Loucy (cell line): ENCODE results near the gene B3GALT6.
A peak's percentile ranks its signal among the peaks of the same experiment; 100 is the strongest.
"Not testable (repeated sequence)": the region's sequence is repeated elsewhere in the genome, so short reads cannot be mapped to it uniquely, and the experiment has no call there.

Experiments used
- H2AFZ ChIP-seq: fragments of 200-600 bp; sonication (generic); 2 replicates; pipeline ENCODE4 v1.6.0; 2016; ENCODE audit warnings: antibody characterized with exemption, mild to moderate bottlenecking, low read length, moderate library complexity
- H3F3A ChIP-seq: fragments of 200-600 bp; 2 replicates; pipeline ENCODE4 v1.6.0; 2016; ENCODE audit warnings: antibody characterized with exemption, low read depth, mild to moderate bottlenecking
- H3K27me3 ChIP-seq: fragments of 200-600 bp; sonication (generic); 2 replicates; pipeline ENCODE4 v1.6.1; 2014; ENCODE audit warnings: low read length, mild to moderate bottlenecking; ENCODE audit not compliant: insufficient read depth, poor library complexity, severe bottlenecking
- H3K36me3 ChIP-seq: fragments of 200-600 bp; sonication (generic); 2 replicates; pipeline ENCODE4 v1.6.1; 2016; ENCODE audit warnings: low read length; ENCODE audit not compliant: insufficient read depth
- H3K4me1 ChIP-seq: fragments of 200-600 bp; sonication (generic); 2 replicates; pipeline ENCODE4 v1.5.1; 2014; ENCODE audit warnings: low read length, mild to moderate bottlenecking; ENCODE audit not compliant: insufficient read depth, poor library complexity, severe bottlenecking
- H3K4me2 ChIP-seq: fragments of 200-600 bp; sonication (generic); 2 replicates; pipeline ENCODE4 v1.6.0; 2014; ENCODE audit warnings: antibody characterized with exemption, low read length, low read depth, mild to moderate bottlenecking; ENCODE audit not compliant: poor library complexity, severe bottlenecking
- H3K4me3 ChIP-seq: fragments of 200-600 bp; sonication (generic); 2 replicates; pipeline ENCODE4 v1.5.1; 2014; ENCODE audit warnings: low read length, mild to moderate bottlenecking, mixed read lengths; ENCODE audit not compliant: poor library complexity, severe bottlenecking
- H3K79me2 ChIP-seq: fragments of 200-600 bp; sonication (generic); 2 replicates; pipeline ENCODE4 v1.6.1; 2014; ENCODE audit warnings: low read length; ENCODE audit not compliant: insufficient read depth
- H3K9ac ChIP-seq: fragments of 200-600 bp; sonication (generic); 2 replicates; pipeline ENCODE4 v1.6.0; 2014; ENCODE audit warnings: mild to moderate bottlenecking, low read depth, low read length, moderate library complexity; ENCODE audit not compliant: poor library complexity, severe bottlenecking
- H3K9me2 ChIP-seq: fragments of 200-600 bp; sonication (generic); replicated peaks from 2 replicates; pipeline ENCODE4 v1.6.1; 2016; ENCODE audit warnings: low read depth, low read length, mixed read lengths
- H3K9me3 ChIP-seq: fragments of 200-600 bp; sonication (generic); 2 replicates; pipeline ENCODE4 v1.6.1; 2014; ENCODE audit warnings: mild to moderate bottlenecking, antibody characterized with exemption, low read length, low read depth; ENCODE audit not compliant: insufficient read depth
- H4K20me1 ChIP-seq: fragments of 200-600 bp; sonication (generic); 2 replicates; pipeline ENCODE4 v1.6.0; 2014; ENCODE audit warnings: antibody characterized with exemption, low read length, mild to moderate bottlenecking; ENCODE audit not compliant: insufficient read depth, poor library complexity, severe bottlenecking
- EZH2phosphoT487 ChIP-seq: fragments of 200-600 bp; IDR thresholded peaks from 2 replicates; pipeline ENCODE4 v1.6.1; 2018; ENCODE audit warnings: antibody characterized with exemption, mild to moderate bottlenecking, moderate library complexity, borderline replicate concordance
- TF ChIP-seq, protein P1 (sequence below): fragments of 200-600 bp; sonication (generic); conservative IDR thresholded peaks from 2 replicates; pipeline ENCODE4 v1.5.1; 2014; ENCODE audit warnings: mild to moderate bottlenecking, antibody characterized with exemption, low read length

The B3GALT6 gene

GRCh38 chr1:1247341-1247913 is 15.4 kb downstream of the B3GALT6 start:
- H3K4me2 ChIP-seq, result no peak overlapping the region
- H3K4me3 ChIP-seq, result no peak overlapping the region
- TF ChIP-seq EZH2phosphoT487, result no peak
- TF ChIP-seq, protein P1, sequence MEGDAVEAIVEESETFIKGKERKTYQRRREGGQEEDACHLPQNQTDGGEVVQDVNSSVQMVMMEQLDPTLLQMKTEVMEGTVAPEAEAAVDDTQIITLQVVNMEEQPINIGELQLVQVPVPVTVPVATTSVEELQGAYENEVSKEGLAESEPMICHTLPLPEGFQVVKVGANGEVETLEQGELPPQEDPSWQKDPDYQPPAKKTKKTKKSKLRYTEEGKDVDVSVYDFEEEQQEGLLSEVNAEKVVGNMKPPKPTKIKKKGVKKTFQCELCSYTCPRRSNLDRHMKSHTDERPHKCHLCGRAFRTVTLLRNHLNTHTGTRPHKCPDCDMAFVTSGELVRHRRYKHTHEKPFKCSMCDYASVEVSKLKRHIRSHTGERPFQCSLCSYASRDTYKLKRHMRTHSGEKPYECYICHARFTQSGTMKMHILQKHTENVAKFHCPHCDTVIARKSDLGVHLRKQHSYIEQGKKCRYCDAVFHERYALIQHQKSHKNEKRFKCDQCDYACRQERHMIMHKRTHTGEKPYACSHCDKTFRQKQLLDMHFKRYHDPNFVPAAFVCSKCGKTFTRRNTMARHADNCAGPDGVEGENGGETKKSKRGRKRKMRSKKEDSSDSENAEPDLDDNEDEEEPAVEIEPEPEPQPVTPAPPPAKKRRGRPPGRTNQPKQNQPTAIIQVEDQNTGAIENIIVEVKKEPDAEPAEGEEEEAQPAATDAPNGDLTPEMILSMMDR, result no peak
- H3K9me2 ChIP-seq, result no peaks in the 10 kb centered on the region
- H2AFZ ChIP-seq, result no peak overlapping the region
- no peaks in the 10 kb centered on the region for H3K36me3 ChIP-seq
- H3K79me2 ChIP-seq, result no peaks in the 10 kb centered on the region
- H3K27me3 ChIP-seq, result no peaks in the 10 kb centered on the region
- no peaks in the 10 kb centered on the region for H3K9me3 ChIP-seq
- peaks cover 13% of the 10 kb centered on the region for H3K4me1 ChIP-seq
- H3F3A ChIP-seq, result no peaks in the 10 kb centered on the region
- no peaks in the 10 kb centered on the region for H4K20me1 ChIP-seq
- H3K9ac ChIP-seq, result no peak overlapping the region

DNA sequence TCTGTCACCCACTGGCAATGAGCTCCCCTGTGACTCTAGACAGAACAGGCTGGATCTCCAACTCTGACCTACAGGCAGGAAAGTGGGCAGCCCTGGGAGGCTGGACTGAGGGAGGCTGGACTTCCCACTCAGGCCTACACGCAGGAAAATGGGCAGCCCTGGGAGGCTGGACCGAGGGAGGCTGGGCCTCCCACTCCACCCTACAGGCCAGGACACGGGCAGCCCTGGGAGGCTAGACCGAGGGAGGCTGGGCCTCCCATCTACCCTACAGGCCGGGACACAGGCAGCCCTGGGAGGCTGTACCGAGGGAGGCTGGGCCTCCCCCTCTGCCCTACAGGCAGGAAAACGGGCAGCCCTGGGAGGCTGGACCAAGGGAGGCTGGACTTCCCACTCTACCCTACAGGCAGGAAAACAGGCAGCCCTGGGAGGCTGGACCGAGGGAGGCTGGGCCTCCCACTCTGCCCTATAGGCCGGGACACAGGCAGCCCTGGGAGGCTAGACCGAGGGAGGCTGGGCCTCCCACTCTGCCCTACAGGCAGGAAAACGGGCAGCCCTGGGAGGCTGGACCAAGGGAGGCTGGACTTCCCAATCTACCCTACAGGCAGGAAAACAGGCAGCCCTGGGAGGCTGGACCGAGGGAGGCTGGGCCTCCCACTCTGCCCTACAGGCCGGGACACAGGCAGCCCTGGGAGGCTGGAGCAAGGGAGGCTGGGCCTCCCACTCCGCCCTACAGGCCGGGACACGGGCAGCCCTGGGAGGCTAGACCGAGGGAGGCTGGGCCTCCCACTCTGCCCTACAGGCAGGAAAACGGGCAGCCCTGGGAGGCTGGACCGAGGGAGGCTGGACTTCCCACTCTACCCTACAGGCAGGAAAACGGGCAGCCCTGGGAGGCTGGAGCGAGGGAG is 16.2 kb downstream of the B3GALT6 start:
- not testable (repeated sequence) for H3K4me3 ChIP-seq, H3F3A ChIP-seq, H3K36me3 ChIP-seq, H3K4me2 ChIP-seq, H3K9ac ChIP-seq, H2AFZ ChIP-seq, H3K27me3 ChIP-seq, H3K9me2 ChIP-seq, H3K79me2 ChIP-seq, H4K20me1 ChIP-seq, H3K9me3 ChIP-seq
- peaks cover 13% of the 10 kb centered on the region for H3K4me1 ChIP-seq

DNA sequence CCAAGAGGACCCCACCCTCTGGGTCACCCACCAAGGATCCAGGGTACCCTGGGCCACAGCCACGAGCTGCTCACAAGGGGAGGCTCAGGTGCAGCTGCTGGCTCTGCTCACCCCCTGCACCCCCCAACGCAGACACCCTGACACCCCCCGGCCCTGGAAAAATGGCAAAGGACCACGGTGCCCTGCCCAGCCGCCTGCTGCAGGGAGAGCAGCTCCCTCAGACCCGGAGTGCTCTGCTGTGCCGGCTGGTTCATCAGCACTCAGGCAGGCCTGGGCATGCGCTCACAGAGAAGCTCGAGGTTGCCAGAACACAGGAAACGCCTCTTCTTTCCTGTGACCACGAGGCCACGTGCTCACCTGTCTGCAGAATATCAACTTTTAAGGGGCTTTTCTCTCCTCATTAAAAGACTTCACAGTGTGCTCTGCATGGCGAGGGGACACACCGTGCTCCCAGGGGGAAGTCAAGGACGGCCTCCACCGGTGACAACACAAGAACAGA is 18.8 kb downstream of the B3GALT6 start:
- H2AFZ ChIP-seq, result no peak overlapping the region
- H3K4me1 ChIP-seq, result peaks cover 13% of the 10 kb centered on the region
- H3K27me3 ChIP-seq, result no peaks in the 10 kb centered on the region
- H3K4me2 ChIP-seq, result peak overlapping the region; percentile 54
- H3K9me2 ChIP-seq, result no peaks in the 10 kb centered on the region
- H3K79me2 ChIP-seq, result no peaks in the 10 kb centered on the region
- no peaks in the 10 kb centered on the region for H3K9me3 ChIP-seq
- H4K20me1 ChIP-seq, result no peaks in the 10 kb centered on the region
- peaks cover 18% of the 10 kb centered on the region; the same call in 1 of the 2 replicates for H3K36me3 ChIP-seq
- H3K9ac ChIP-seq, result peak overlapping the region; percentile 82
- no peaks in the 10 kb centered on the region for H3F3A ChIP-seq
- TF ChIP-seq EZH2phosphoT487, result no peak
- TF ChIP-seq, protein P1, result no peak
- H3K4me3 ChIP-seq, result peak overlapping the region; percentile 14
